SK-N-SH (cell line): Measurements from ENCODE around the gene IMPDH1. TPM values are rescaled to one million over a fixed set of nuclear protein-coding genes. Genes with fewer than 3 reads are reported as not detected.

Source experiments
- CTCF ChIA-PET: fragments of 300-600, 350-600 bp; formaldehyde crosslinking; extraction: SDS; loops from one replicate; lab custom pipeline; 2021; lab: Yijun Ruan, JAX
- POLR2A ChIA-PET: fragments of 350-600 bp; sonication (Branson Sonifier 250); formaldehyde crosslinking; extraction: SDS; loops from one replicate; lab custom pipeline; 2020; ENCODE audit warnings: antibody characterized with exemption, inconsistent platforms; lab: Yijun Ruan, JAX
- DNase-seq: peaks from one replicate; pipeline ENCODE4 v3.0.0; 2012
- H2AFZ ChIP-seq: fragments of 200-600 bp; sonication (generic); 2 replicates; pipeline ENCODE4 v1.8.1; 2016; ENCODE audit warnings: antibody characterized with exemption, mild to moderate bottlenecking, low read depth
- H3F3A ChIP-seq: fragments of 200-600 bp; sonication (generic); replicated peaks from 2 replicates; pipeline ENCODE3; 2016; ENCODE audit warnings: antibody characterized with exemption, mild to moderate bottlenecking; ENCODE audit not compliant: insufficient read depth
- H3K27ac ChIP-seq, 2 experiments: fragments of 200-500 bp in 1 of 2; fragments of 200-600 bp in 1 of 2; sonication (Bioruptor generic) in 1 of 2; sonication (generic), shearing (Covaris generic) in 1 of 2; 2 replicates each; pipeline versions ENCODE4 v1.5.1 to v1.6.1; 2014 to 2016; ENCODE audit warnings: low read depth in 2 of 2, inconsistent platforms in 1 of 2, low read length in 1 of 2, mild to moderate bottlenecking in 1 of 2, mixed read lengths in 1 of 2
- H3K27me3 ChIP-seq: fragments of 200-600 bp; sonication (generic), shearing (Covaris generic); 2 replicates; pipeline ENCODE4 v1.6.1; 2016; ENCODE audit warnings: mixed run types; ENCODE audit not compliant: insufficient read depth
- H3K36me3 ChIP-seq, 2 experiments: fragments of 200-500 bp in 1 of 2; fragments of 200-600 bp in 1 of 2; sonication (Bioruptor generic) in 1 of 2; sonication (generic) in 1 of 2; replicated peaks in 1 of 2; 2 replicates each; pipeline versions ENCODE3 to v1.5.1; 2014 to 2016; ENCODE audit warnings: low read length in 1 of 2, mild to moderate bottlenecking in 1 of 2; ENCODE audit not compliant: insufficient read depth in 2 of 2, control insufficient read depth in 1 of 2
- H3K4me1 ChIP-seq, 2 experiments: fragments of 200-500 bp in 1 of 2; fragments of 200-600 bp in 1 of 2; sonication (Bioruptor generic) in 1 of 2; sonication (generic), shearing (Covaris generic) in 1 of 2; 2 replicates each; pipeline versions ENCODE4 v1.5.1 to v1.6.1; 2014 to 2016; ENCODE audit warnings: low read depth in 1 of 2, low read length in 1 of 2, mixed run types in 1 of 2; ENCODE audit not compliant: insufficient read depth in 2 of 2, control insufficient read depth in 1 of 2
- H3K4me2 ChIP-seq: fragments of 200-600 bp; sonication (generic), shearing (Covaris generic); 2 replicates; pipeline ENCODE4 v1.6.1; 2017; ENCODE audit warnings: mixed run types
- H3K4me3 ChIP-seq, 2 experiments: fragments of 200-500 bp in 1 of 2; fragments of 200-600 bp in 1 of 2; sonication (Bioruptor generic) in 1 of 2; sonication (generic), shearing (Covaris generic) in 1 of 2; 2 replicates each; pipeline versions ENCODE4 v1.5.1 to v1.8.1; 2014 to 2016; ENCODE audit warnings: low read depth in 2 of 2, inconsistent platforms in 1 of 2, low read length in 1 of 2, mild to moderate bottlenecking in 1 of 2, mixed read lengths in 1 of 2, moderate library complexity in 1 of 2
- H3K79me2 ChIP-seq: fragments of 200-600 bp; sonication (generic); 2 replicates; pipeline ENCODE4 v1.8.1; 2017; ENCODE audit warnings: mild to moderate bottlenecking; ENCODE audit not compliant: insufficient read depth
- H3K9ac ChIP-seq: fragments of 200-600 bp; sonication (generic); 2 replicates; pipeline ENCODE4 v1.6.1; 2017; ENCODE audit warnings: mixed run types
- H3K9me2 ChIP-seq: fragments of 200-600 bp; sonication (generic); 2 replicates; pipeline ENCODE4 v1.6.1; 2017; ENCODE audit warnings: mixed run types
- H3K9me3 ChIP-seq: fragments of 200-600 bp; sonication (generic); 2 replicates; pipeline ENCODE4 v1.6.1; 2017; ENCODE audit warnings: mixed run types, mild to moderate bottlenecking, moderate library complexity
- H4K20me1 ChIP-seq: fragments of 200-600 bp; sonication (generic); 2 replicates; pipeline ENCODE4 v1.6.1; 2017; ENCODE audit warnings: mild to moderate bottlenecking, mixed run types; ENCODE audit not compliant: insufficient read depth
- CHD2 ChIP-seq: fragments of 150-350 bp; IDR thresholded peaks from 2 replicates; pipeline ENCODE4 v1.6.1; 2018; ENCODE audit warnings: low read length; ENCODE audit not compliant: partially characterized antibody
- FOXJ3 ChIP-seq: sonication (generic); formaldehyde crosslinking; IDR thresholded peaks from 2 replicates; pipeline ENCODE4 v1.5.1; 2020; ENCODE audit warnings: mild to moderate bottlenecking, missing genetic modification reagents
- FOXM1 ChIP-seq: IDR thresholded peaks from 2 replicates; pipeline ENCODE4 v1.4.0; 2012; ENCODE audit warnings: low read depth, mild to moderate bottlenecking
- GABPA ChIP-seq: IDR thresholded peaks from 2 replicates; pipeline ENCODE4 v1.4.0; 2012; ENCODE audit warnings: low read depth, mild to moderate bottlenecking
- GATA2 ChIP-seq: sonication (generic); formaldehyde crosslinking; IDR thresholded peaks from 2 replicates; pipeline ENCODE4 v1.5.0; 2020; ENCODE audit warnings: mild to moderate bottlenecking, missing genetic modification reagents
- IRF3 ChIP-seq: fragments of 150-350 bp; IDR thresholded peaks from 2 replicates; pipeline ENCODE4 v1.6.1; 2016; ENCODE audit warnings: mild to moderate bottlenecking, low read depth, low read length
- JUND ChIP-seq: IDR thresholded peaks from 2 replicates; pipeline ENCODE4 v1.4.0; 2012
- NFIC ChIP-seq: IDR thresholded peaks from 2 replicates; pipeline ENCODE4 v1.4.0; 2012; ENCODE audit warnings: borderline replicate concordance
- NRF1 ChIP-seq: IDR thresholded peaks from 2 replicates; pipeline ENCODE4 v1.6.1; 2012; ENCODE audit warnings: low read depth, mild to moderate bottlenecking, low read length
- RCOR1 ChIP-seq: fragments of 150-350 bp; IDR thresholded peaks from 2 replicates; pipeline ENCODE4 v1.6.1; 2017; ENCODE audit warnings: antibody characterized with exemption, low read length
- RXRA ChIP-seq: IDR thresholded peaks from 2 replicates; pipeline ENCODE4 v1.4.0; 2012; ENCODE audit warnings: low read depth, mild to moderate bottlenecking, borderline replicate concordance
- SIN3A ChIP-seq: IDR thresholded peaks from 2 replicates; pipeline ENCODE4 v1.6.1; 2012; ENCODE audit warnings: low read depth, mild to moderate bottlenecking, low read length, moderate library complexity, borderline replicate concordance
- SMC3 ChIP-seq: IDR thresholded peaks from 2 replicates; pipeline ENCODE4 v1.6.1; 2012; ENCODE audit warnings: low read depth, low read length, improper control_type of control experiment
- TCF12 ChIP-seq: IDR thresholded peaks from 2 replicates; pipeline ENCODE4 v1.4.0; 2012
- YY1 ChIP-seq: IDR thresholded peaks from 2 replicates; pipeline ENCODE4 v1.4.0; 2012; ENCODE audit warnings: low read depth, mild to moderate bottlenecking
- WGBS: methylation state at CpG from one replicate; pipeline ENCODE4 v1.1.6; 2017; ENCODE audit warnings: low lambda C conversion rate; 5-methylcytosine and 5-hydroxymethylcytosine counted together
- polyA plus RNA-seq, 3 experiments: library from polyadenylated mRNA; depleted of rRNA; stranded (reverse); fragments of >200 nt; gene quantifications; 2 replicates each; pipeline ENCODE4 v1.2.3, GENCODE V29; 2012
- TF ChIP-seq, protein P1 (sequence below): IDR thresholded peaks from 2 replicates; pipeline ENCODE4 v1.4.0; 2012; ENCODE audit warnings: low read depth

Gene IMPDH1
- polyA plus RNA-seq, 1 of the 3 experiments (the other 2 are of a cell fraction): 80.4 TPM

DNA sequence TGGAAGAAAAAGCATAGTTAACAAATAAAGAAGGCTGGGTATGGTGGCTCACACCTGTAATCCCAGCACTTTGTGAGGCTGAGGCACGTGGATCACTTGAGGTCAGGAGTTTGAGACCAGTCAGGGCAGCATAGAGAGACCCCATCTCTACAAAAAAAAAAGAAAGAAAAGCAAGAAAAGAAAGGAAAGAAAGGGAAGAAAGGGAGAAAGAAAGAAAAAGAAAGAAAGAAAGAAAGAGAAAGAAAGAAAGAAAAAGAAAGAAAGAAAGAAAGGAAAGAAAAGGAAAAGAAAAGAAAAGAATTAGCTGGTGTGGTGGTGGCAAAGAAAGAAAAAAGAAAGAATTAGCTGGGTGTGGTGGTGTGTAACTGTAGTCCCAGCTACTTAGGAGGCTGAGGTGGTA, 42.8 kb upstream of the IMPDH1 start:
- no peak overlapping the region for H3K4me3 ChIP-seq
- H4K20me1 ChIP-seq: 0 out of 2 replicates have a peak, but pooled peaks cover 5% of the 10 kb centered on the region
- H3K27me3 ChIP-seq: no peaks in the 10 kb centered on the region
- H3K9me2 ChIP-seq: no peaks in the 10 kb centered on the region
- 74% methylated on average over 1 of the region's 1 CpG for WGBS
- POLR2A ChIA-PET: no interaction called here
- H3K27ac ChIP-seq: no peak overlapping the region
- peaks cover 13 to 26% of the 10 kb centered on the region in 2 experiments; a peak in 2 of 4 replicates for H3K4me1 ChIP-seq
- no peak overlapping the region for H3K4me2 ChIP-seq
- CTCF ChIA-PET: interaction anchor here (0.7 to 8.9 kb wide), 4 partner anchors 8 to 439 kb away, joined by 3 to 187 read pairs (median 40); no protein-coding TSS in a partner anchor
- peaks cover 11% of the 10 kb centered on the region for H3F3A ChIP-seq
- TF ChIP-seq GABPA (no peak), TCF12 (no peak), FOXM1 (no peak), SMC3 (no peak), FOXJ3 (CRISPR knock-in tag) (no peak), CHD2 (no peak), IRF3 (no peak), GATA2 (CRISPR knock-in tag) (no peak), SIN3A (no peak)
- TF ChIP-seq, all 33 proteins: peak for 0
- H2AFZ ChIP-seq: no peak overlapping the region
- H3K36me3 ChIP-seq: peaks cover 0 to 3% of the 10 kb centered on the region in 2 experiments
- no peak for DNase-seq
- H3K9ac ChIP-seq: no peak overlapping the region
- H3K79me2 ChIP-seq: peaks cover 19% of the 10 kb centered on the region
- H3K9me3 ChIP-seq: no peaks in the 10 kb centered on the region

GRCh38 chr7:128450913-128451312, 41.1 kb upstream of the IMPDH1 start:
- Histone ChIP-seq H3K36me3 (no peaks in the 10 kb centered on the region), H3K9ac (no peak overlapping the region), H3K27ac (no peak overlapping the region), H3K9me3 (no peaks in the 10 kb centered on the region), H3K4me3 (no peak overlapping the region), H4K20me1 (no peaks in the 10 kb centered on the region), H3K79me2 (peaks cover 2% of the 10 kb centered on the region), H3F3A (peaks cover 11% of the 10 kb centered on the region), H2AFZ (no peak overlapping the region), H3K9me2 (no peaks in the 10 kb centered on the region), H3K27me3 (no peaks in the 10 kb centered on the region), H3K4me2 (no peak overlapping the region), H3K4me1 (peaks cover 6 to 27% of the 10 kb centered on the region in 2 experiments; a peak in 2 of 4 replicates)
- TF ChIP-seq NFIC (no peak), YY1 (no peak), NRF1 (no peak), RXRA (no peak), JUND (no peak), RCOR1 (no peak)
- TF ChIP-seq, protein P1, sequence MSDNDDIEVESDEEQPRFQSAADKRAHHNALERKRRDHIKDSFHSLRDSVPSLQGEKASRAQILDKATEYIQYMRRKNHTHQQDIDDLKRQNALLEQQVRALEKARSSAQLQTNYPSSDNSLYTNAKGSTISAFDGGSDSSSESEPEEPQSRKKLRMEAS: no peak
- POLR2A ChIA-PET: interaction anchor here (0.6 kb wide), 1 partner anchor 14 kb away, joined by 4 read pairs; no protein-coding TSS in a partner anchor
- no peak for DNase-seq
- WGBS: 84% methylated on average over 5 of the region's 5 CpGs
- CTCF ChIA-PET: interaction anchor here (5.3 to 8.9 kb wide), 3 partner anchors 9 to 103 kb away, joined by 38 to 187 read pairs (median 42); no protein-coding TSS in a partner anchor
